GM12865 (cell line): Measurements from ENCODE around the gene CRNN.

Experiments used
- DNase-seq: peaks from one replicate; pipeline ENCODE4 v3.0.0; 2010; ENCODE audit warnings: low read depth
- H3K4me3 ChIP-seq: 2 replicates; pipeline ENCODE4 v1.5.1; 2011; ENCODE audit warnings: mild to moderate bottlenecking, low read depth, low read length, control low read depth
- CTCF ChIP-seq: IDR thresholded peaks from 2 replicates; pipeline ENCODE4 v1.5.1; 2011; ENCODE audit warnings: low read length, control low read depth, low read depth, inconsistent platforms; ENCODE audit not compliant: insufficient read depth; ENCODE audit errors: missing control alignments

The CRNN gene

GRCh38 chr1:152427458-152427857 lies 13.4 kb upstream of the CRNN start:
- H3K4me3 ChIP-seq, result no peak overlapping the region

GRCh38 chr1:152426731-152427130 lies 12.7 kb upstream of the CRNN start:
- no peak overlapping the region for H3K4me3 ChIP-seq
- TF ChIP-seq CTCF, result no peak
- DNase-seq, result no peak

More at GRCh38 chr1:152427458-152427857, 13.4 kb upstream of the CRNN start:
- no peak for TF ChIP-seq CTCF
- no peak for DNase-seq

- H3K4me3 ChIP-seq, result no peak overlapping the region
- no peak for TF ChIP-seq CTCF
- no peak for DNase-seq
These were observed 5.9 kb upstream of the CRNN start for GRCh38 chr1:152419917-152420316.

GRCh38 chr1:152415454-152416227 lies 1.6 kb upstream of the CRNN start:
- no peak for TF ChIP-seq CTCF
- H3K4me3 ChIP-seq, result no peak overlapping the region
- no peak for DNase-seq

GRCh38 chr1:152412756-152413155 lies 1.3 kb downstream of the CRNN start:
- no peak for TF ChIP-seq CTCF
- H3K4me3 ChIP-seq, result no peak overlapping the region
- no peak for DNase-seq

- TF ChIP-seq CTCF, result no peak
- no peak overlapping the region for H3K4me3 ChIP-seq
- no peak for DNase-seq
These were observed 2.9 kb downstream of the CRNN start for GRCh38 chr1:152411134-152411533.

- no peak for DNase-seq
- TF ChIP-seq CTCF, result no peak
These were observed 3.5 kb downstream of the CRNN start for GRCh38 chr1:152410599-152410998.

More at GRCh38 chr1:152410599-152410998, 3.5 kb downstream of the CRNN start:
- no peak overlapping the region for H3K4me3 ChIP-seq
